WERI-Rb-1 (cell line): Measurements from ENCODE around the gene MAP2K6.
A peak's percentile ranks its signal among the peaks of the same experiment; 100 is the strongest.

Experiments used
- DNase-seq: peaks from one replicate; pipeline ENCODE4 v3.0.0-alpha.2; 2020
- H3K27ac ChIP-seq: fragments of 250-450 bp; sonication (Bioruptor Pico); 2 replicates; pipeline ENCODE4 v1.5.1; 2020; ENCODE audit warnings: mild to moderate bottlenecking, moderate library complexity
- H3K27me3 ChIP-seq: fragments of 250-450 bp; sonication (Bioruptor Pico); 2 replicates; pipeline ENCODE4 v1.5.1; 2021; ENCODE audit warnings: mild to moderate bottlenecking, low read depth, moderate library complexity; ENCODE audit not compliant: insufficient read depth, severe bottlenecking
- H3K36me3 ChIP-seq: fragments of 250-450 bp; sonication (Bioruptor Pico); 2 replicates; pipeline ENCODE4 v1.5.1; 2020; ENCODE audit warnings: mild to moderate bottlenecking, moderate library complexity
- H3K4me3 ChIP-seq: 2 replicates; pipeline ENCODE4 v1.5.1; 2011; ENCODE audit warnings: low read depth, mild to moderate bottlenecking, control low read depth, low read length
- H3K9me3 ChIP-seq: fragments of 250-450 bp; sonication (Bioruptor Pico); 2 replicates; pipeline ENCODE4 v1.5.1; 2021; ENCODE audit warnings: mild to moderate bottlenecking, moderate library complexity; ENCODE audit not compliant: severe bottlenecking
- TF ChIP-seq, protein P1 (sequence below): IDR thresholded peaks from 2 replicates; pipeline ENCODE4 v1.5.1; 2011; ENCODE audit warnings: low read depth, mild to moderate bottlenecking, control low read depth, inconsistent platforms, low read length

The MAP2K6 gene

GRCh38 chr17:69533481-69534234 is 119.2 kb downstream of the MAP2K6 start:
- Histone ChIP-seq H3K27me3 (no peaks in the 10 kb centered on the region), H3K36me3 (no peaks in the 10 kb centered on the region; the same call in 1 of the 2 replicates), H3K27ac (no peak overlapping the region), H3K4me3 (no peak overlapping the region), H3K9me3 (peaks cover 1% of the 10 kb centered on the region)
- TF ChIP-seq, protein P1, sequence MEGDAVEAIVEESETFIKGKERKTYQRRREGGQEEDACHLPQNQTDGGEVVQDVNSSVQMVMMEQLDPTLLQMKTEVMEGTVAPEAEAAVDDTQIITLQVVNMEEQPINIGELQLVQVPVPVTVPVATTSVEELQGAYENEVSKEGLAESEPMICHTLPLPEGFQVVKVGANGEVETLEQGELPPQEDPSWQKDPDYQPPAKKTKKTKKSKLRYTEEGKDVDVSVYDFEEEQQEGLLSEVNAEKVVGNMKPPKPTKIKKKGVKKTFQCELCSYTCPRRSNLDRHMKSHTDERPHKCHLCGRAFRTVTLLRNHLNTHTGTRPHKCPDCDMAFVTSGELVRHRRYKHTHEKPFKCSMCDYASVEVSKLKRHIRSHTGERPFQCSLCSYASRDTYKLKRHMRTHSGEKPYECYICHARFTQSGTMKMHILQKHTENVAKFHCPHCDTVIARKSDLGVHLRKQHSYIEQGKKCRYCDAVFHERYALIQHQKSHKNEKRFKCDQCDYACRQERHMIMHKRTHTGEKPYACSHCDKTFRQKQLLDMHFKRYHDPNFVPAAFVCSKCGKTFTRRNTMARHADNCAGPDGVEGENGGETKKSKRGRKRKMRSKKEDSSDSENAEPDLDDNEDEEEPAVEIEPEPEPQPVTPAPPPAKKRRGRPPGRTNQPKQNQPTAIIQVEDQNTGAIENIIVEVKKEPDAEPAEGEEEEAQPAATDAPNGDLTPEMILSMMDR = no peak
- DNase-seq = no peak

- H3K27ac ChIP-seq = no peak overlapping the region
- TF ChIP-seq, protein P1 = no peak
- H3K4me3 ChIP-seq = no peak overlapping the region
- peaks cover 5% of the 10 kb centered on the region for H3K9me3 ChIP-seq
- no peak for DNase-seq
- no peaks in the 10 kb centered on the region; the same call in 1 of the 2 replicates for H3K36me3 ChIP-seq
- H3K27me3 ChIP-seq = no peaks in the 10 kb centered on the region
These were observed 119.7 kb downstream of the MAP2K6 start for GRCh38 chr17:69534235-69534621.

GRCh38 chr17:69535016-69535570 is 120.6 kb downstream of the MAP2K6 start:
- no peak for DNase-seq
- no peaks in the 10 kb centered on the region for H3K27me3 ChIP-seq
- no peak overlapping the region for H3K27ac ChIP-seq
- H3K4me3 ChIP-seq = no peak overlapping the region
- H3K36me3 ChIP-seq = no peaks in the 10 kb centered on the region; the same call in 1 of the 2 replicates
- TF ChIP-seq, protein P1 = no peak
- H3K9me3 ChIP-seq = peaks cover 6% of the 10 kb centered on the region

DNA sequence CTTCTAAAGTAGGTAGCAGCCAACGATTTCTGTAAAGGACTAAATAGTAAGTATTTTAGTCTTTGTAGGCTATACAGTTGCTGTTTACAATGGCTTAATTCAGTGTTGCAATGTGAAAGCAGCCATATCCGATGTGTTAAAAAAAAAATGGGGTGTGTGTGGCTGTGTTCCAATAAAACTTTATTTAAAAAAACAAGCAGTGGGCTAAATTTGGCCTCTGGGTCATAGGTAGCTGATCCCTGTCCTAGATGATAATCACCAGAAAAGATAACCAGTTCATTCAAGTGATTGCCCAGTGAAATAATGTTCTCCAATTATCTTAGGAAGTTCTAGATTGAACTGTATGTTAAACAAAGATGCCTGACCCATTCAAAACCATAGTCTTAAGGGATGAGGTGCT is 124.3 kb downstream of the MAP2K6 start:
- Histone ChIP-seq H3K4me3 (no peak overlapping the region), H3K27me3 (no peaks in the 10 kb centered on the region), H3K36me3 (no peaks in the 10 kb centered on the region), H3K27ac (peak overlapping the region; percentile 65), H3K9me3 (peaks cover 6% of the 10 kb centered on the region)
- TF ChIP-seq, protein P1 = no peak
- DNase-seq = no peak

- TF ChIP-seq, protein P1 = no peak
- Histone ChIP-seq H3K9me3 (peaks cover 6% of the 10 kb centered on the region), H3K27ac (peak overlapping the region; percentile 65), H3K27me3 (no peaks in the 10 kb centered on the region), H3K4me3 (no peak overlapping the region), H3K36me3 (no peaks in the 10 kb centered on the region)
- peak; percentile 60 for DNase-seq
These were observed 124.8 kb downstream of the MAP2K6 start for GRCh38 chr17:69539274-69539673.
